Progenitor cell of endocrine pancreas (in vitro differentiated cells): ENCODE data around the gene DZANK1. TPM values are rescaled to one million over a fixed set of nuclear protein-coding genes. Genes with fewer than 3 reads are reported as not detected.
"Not testable (repeated sequence)": the region's sequence is repeated elsewhere in the genome, so short reads cannot be mapped to it uniquely, and the experiment has no call there.

Experiments
- DNase-seq: peaks from one replicate; pipeline ENCODE4 v3.0.0; 2021; ENCODE audit warnings: low spot score; ENCODE audit not compliant: unreplicated experiment
- H3K27ac Mint-ChIP-seq: 2 replicates; pipeline ENCODE4 v1.8.0; 2021; ENCODE audit warnings: mild to moderate bottlenecking, moderate library complexity, mixed read lengths
- H3K27me3 Mint-ChIP-seq: 2 replicates; pipeline ENCODE4 v1.8.0; 2021; ENCODE audit warnings: mixed read lengths
- H3K36me3 Mint-ChIP-seq: 2 replicates; pipeline ENCODE4 v1.8.0; 2022; ENCODE audit warnings: mixed read lengths; ENCODE audit not compliant: insufficient read depth
- H3K4me1 Mint-ChIP-seq: 2 replicates; pipeline ENCODE4 v1.8.0; 2021; ENCODE audit warnings: low read depth, mixed read lengths
- H3K4me3 Mint-ChIP-seq: 2 replicates; pipeline ENCODE4 v1.8.0; 2021; ENCODE audit warnings: low read depth, mild to moderate bottlenecking, moderate library complexity, mixed read lengths
- H3K9me3 Mint-ChIP-seq: 2 replicates; pipeline ENCODE4 v1.8.0; 2021; ENCODE audit warnings: low read depth, mixed read lengths
- total RNA-seq: library from RNA; stranded (reverse); gene quantifications from 2 replicates; pipeline ENCODE4 v1.2.1, GENCODE V29; 2021
- TF ChIP-seq, protein P1 (sequence below): fragments of 200-600 bp; sonication (generic); IDR thresholded peaks from one replicate; pipeline ENCODE4 v1.5.0; 2021; ENCODE audit warnings: antibody characterized with exemption, mild to moderate bottlenecking; ENCODE audit not compliant: unreplicated experiment

Gene DZANK1
- total RNA-seq, 1 donor from 2014 or later, result 14.0 TPM

DNA sequence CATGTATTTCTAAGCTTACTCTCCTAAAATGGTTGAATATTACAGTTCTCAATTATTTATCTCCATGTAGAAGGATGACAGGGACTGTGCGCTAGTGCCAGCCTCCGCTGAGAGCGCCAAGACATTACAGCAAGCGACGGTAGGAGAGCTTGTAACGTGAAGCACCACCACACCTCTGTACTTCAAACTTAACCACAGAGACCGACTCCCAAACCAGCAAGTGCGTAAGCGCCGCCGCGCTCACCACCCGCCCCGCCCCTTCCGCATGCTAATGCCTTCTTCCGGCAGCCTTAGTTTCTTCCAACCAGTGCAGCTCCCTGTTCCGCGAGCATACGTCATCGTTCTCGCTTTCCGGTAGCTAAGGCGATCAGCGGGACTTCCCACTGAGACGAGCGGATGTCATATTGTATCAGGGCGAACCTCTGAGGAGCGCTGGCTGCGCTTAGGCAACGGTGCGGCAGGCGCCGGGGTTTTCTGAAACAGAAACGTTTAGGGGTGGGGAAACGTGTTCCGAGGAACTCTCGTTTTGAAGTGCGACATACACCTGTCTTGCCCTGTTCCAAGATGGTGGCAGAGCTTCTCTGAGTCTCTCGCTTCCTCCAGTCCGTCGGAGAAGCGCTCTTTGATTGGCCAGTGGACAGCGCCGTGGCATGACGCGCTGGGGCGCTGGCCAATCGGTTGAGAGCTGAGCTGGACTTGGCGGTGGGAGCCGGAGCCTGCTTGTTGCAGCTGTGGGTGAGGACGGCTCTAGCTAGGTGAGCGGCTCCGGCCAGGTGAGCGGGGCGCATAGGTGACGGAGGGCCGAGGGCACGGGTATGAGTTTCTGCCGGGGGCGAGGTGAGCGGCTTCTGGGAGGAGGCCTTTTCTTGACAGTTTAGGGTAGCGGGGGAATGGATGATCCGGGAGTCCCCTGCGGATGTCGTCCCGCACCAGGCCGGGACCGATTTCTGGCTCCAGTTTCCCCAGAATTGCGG lies 40.7 kb upstream of the DZANK1 start, which contains the start of gene SEC23B:
SEC23B (plus strand) TSS at position 723 of the 974 bp plus-strand sequence. CDS start 2,896 bp downstream, outside the sequence.
- Mint-ChIP-seq H3K4me3 (peak within 1 kb of the TSS; percentile 100), H3K27me3 (peaks cover 3% of the 10 kb centered on the region)

GRCh38 chr20:18506744-18507143 lies 39.9 kb upstream of the DZANK1 start:
- H3K27me3 Mint-ChIP-seq, result peaks cover 7% of the 10 kb centered on the region
- peaks cover 12% of the 10 kb centered on the region for H3K36me3 Mint-ChIP-seq
- no peaks in the 10 kb centered on the region for H3K9me3 Mint-ChIP-seq
- peak overlapping the region; percentile 100 for H3K27ac Mint-ChIP-seq
- DNase-seq, result no peak
- peak overlapping the region; percentile 100 for H3K4me3 Mint-ChIP-seq
- H3K4me1 Mint-ChIP-seq, result peaks cover 19% of the 10 kb centered on the region
- TF ChIP-seq, protein P1, sequence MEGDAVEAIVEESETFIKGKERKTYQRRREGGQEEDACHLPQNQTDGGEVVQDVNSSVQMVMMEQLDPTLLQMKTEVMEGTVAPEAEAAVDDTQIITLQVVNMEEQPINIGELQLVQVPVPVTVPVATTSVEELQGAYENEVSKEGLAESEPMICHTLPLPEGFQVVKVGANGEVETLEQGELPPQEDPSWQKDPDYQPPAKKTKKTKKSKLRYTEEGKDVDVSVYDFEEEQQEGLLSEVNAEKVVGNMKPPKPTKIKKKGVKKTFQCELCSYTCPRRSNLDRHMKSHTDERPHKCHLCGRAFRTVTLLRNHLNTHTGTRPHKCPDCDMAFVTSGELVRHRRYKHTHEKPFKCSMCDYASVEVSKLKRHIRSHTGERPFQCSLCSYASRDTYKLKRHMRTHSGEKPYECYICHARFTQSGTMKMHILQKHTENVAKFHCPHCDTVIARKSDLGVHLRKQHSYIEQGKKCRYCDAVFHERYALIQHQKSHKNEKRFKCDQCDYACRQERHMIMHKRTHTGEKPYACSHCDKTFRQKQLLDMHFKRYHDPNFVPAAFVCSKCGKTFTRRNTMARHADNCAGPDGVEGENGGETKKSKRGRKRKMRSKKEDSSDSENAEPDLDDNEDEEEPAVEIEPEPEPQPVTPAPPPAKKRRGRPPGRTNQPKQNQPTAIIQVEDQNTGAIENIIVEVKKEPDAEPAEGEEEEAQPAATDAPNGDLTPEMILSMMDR, result no peak

More for the DNA sequence above, 40.7 kb upstream of the DZANK1 start, which contains the start of gene SEC23B:
- H3K27ac Mint-ChIP-seq, result peak within 1 kb of the TSS; percentile 100
- TF ChIP-seq, protein P1, result no peak
- H3K36me3 Mint-ChIP-seq, result peaks cover 13% of the 10 kb centered on the region
- H3K9me3 Mint-ChIP-seq, result no peaks in the 10 kb centered on the region
- peaks cover 19% of the 10 kb centered on the region for H3K4me1 Mint-ChIP-seq
- peak; percentile 87 for DNase-seq

GRCh38 chr20:18504479-18505060 lies 37.7 kb upstream of the DZANK1 start:
- Mint-ChIP-seq H3K27me3 (peaks cover 7% of the 10 kb centered on the region), H3K36me3 (no peaks in the 10 kb centered on the region), H3K4me1 (peaks cover 17% of the 10 kb centered on the region), H3K27ac (no peak overlapping the region), H3K4me3 (no peak overlapping the region), H3K9me3 (no peaks in the 10 kb centered on the region)
- TF ChIP-seq, protein P1, result no peak
- no peak for DNase-seq

- not testable (repeated sequence) for H3K36me3 Mint-ChIP-seq, H3K27me3 Mint-ChIP-seq, H3K9me3 Mint-ChIP-seq, H3K4me3 Mint-ChIP-seq, H3K4me1 Mint-ChIP-seq, H3K27ac Mint-ChIP-seq, DNase-seq
Observed at GRCh38 chr20:18501672-18502071, 34.8 kb upstream of the DZANK1 start.

GRCh38 chr20:18497603-18498002 lies 30.8 kb upstream of the DZANK1 start:
- no peaks in the 10 kb centered on the region for H3K9me3 Mint-ChIP-seq
- H3K27me3 Mint-ChIP-seq, result peaks cover 3% of the 10 kb centered on the region
- H3K27ac Mint-ChIP-seq, result peak overlapping the region; percentile 96
- H3K36me3 Mint-ChIP-seq, result peaks cover 5% of the 10 kb centered on the region
- no peak for DNase-seq
- peak overlapping the region; percentile 99 for H3K4me3 Mint-ChIP-seq
- H3K4me1 Mint-ChIP-seq, result peaks cover 8% of the 10 kb centered on the region
- TF ChIP-seq, protein P1, result no peak
